ENCODE measurements around the gene KCMF1.

GRCh38 chr2:84942964-84943421, 28.0 kb upstream of the KCMF1 start:
- TF ChIP-seq ZNF274 (IDR thresholded peaks at IDR 0.05; ENCODE audit: low read depth, low read length) = no peak
- no peak for TF ChIP-seq YY1 (IDR thresholded peaks at IDR 0.05; ENCODE audit: insufficient read depth, insufficient read length)
